Stimulated activated CD4-positive, alpha-beta T cell treated with anti-CD3 and anti-CD28 coated beads, TNF-alpha, amount 100 ng/mL, for 24 hours (primary cell): ENCODE measurements around the gene MYOG.

Experiments used
- DNase-seq, 3 experiments: peaks; one replicate each; pipeline ENCODE4 v3.0.0-alpha.2; 2020; ENCODE audit warnings: low read depth in 3 of 3

Gene MYOG

DNA sequence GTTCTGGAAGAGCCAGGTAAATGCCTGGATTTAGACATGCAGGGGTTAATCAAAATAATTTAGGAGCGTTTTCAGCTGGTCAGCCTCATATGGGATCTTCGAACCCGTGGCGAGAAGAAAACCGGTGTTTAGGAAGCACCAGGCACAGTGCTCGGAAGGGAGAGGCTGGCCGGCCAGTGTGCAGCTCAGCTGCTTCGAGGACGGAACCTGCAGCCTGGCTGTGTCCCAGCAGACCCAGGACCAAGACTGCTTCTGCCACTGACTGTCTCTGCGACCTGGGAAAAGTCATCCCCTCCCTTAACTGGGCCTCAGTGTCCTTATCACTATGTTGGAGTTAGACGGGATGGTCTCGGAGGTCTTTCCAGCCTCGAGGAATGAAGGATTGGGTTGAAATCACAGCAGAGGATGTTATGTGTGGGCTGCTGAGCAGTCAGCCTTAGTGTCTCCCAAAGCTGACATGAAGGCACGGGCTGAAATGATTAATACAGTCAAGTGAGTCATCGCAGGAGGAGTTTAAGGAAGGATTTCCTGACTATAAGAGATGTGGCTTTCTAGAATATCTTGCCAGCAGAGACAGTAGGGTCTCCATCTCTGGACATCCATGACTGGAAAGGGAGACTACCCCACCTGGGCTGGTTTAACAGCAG lies 38.7 kb downstream of the MYOG start:
- DNase-seq, result no peak

DNA sequence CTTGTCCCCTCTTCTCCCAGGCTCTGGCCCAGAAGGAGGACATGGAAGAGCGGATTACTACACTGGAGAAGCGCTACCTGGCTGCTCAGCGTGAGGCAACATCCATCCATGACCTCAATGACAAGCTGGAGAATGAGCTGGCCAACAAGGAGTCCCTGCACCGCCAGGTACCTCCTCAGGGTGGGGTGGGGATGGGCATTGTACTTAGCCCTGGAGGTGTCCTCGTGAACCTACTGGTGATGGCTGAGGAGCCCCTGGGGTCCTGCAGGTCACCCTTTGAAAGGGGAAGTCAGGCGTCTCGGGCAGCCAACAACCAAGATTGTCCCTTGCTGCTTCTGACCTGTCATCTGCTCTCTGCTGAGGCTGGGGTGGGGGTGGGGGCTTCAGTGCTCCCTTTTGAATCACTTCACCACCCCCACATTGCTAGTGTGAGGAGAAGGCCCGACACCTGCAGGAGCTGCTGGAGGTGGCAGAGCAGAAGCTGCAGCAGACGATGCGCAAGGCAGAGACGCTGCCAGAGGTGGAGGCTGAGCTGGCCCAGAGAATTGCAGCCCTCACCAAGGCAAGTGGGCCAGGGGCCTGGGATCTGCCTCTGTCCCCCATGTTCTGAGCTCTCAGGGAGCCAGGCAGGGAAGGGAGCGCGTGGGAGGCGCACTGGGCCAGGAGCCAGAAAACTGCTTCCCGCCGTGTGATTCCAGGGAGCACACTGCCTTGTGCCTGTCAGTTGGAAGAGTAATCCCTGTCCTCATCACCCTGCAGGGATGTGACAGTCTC lies 39.8 kb downstream of the MYOG start:
- no peak for DNase-seq

DNA sequence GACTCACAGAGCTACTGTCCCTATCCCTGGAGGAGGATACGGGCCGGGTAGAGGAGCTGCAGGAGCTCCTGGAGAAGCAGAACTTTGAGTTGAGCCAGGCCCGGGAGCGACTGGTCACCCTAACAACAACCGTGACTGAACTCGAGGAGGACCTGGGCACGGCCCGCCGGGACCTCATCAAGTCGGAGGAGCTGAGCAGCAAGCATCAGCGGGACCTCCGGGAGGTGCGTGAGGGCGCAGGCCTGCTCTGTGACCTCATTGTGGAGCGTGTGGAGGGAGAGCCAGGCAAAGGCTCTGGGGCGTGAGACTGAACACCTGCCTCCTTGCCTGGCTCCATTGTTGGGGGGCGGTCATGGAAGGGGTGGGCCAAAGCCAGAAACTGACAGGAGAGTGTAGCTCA lies 40.5 kb downstream of the MYOG start:
- no peak for DNase-seq

DNA sequence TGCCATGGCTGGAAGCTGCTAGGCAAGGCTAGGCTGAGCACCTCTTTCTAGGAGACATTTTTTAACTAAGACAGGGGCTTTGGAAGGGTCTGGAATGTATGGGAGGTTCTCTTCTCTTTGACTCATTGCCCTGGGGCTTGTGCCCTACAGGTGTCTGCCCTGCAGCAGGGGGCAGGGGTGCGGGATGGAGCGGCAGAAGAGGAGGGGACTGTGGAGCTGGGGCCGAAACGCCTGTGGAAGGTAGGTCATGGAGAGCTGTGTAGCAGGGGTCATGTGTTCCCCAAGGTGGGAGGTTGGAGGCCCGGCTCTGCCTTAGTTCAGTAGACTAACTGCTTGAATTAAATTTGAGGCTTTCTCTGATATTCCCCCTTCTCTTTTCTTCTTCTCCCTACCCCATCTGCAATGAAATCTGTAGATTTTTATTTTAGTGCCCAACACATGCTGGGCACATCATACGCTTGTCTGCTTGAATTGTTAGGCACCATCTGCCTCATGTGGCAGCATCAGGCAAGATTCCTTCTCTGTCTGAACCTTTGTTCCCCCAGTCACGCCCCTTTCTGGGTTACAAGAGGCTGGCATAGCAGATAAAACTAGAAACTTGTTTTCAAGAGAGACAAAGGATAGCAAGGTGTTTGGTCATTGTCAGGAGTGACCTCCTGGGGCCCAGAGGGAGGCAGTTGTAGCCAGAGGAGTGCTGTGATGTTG lies 41.1 kb downstream of the MYOG start:
- DNase-seq, result no peak

DNA sequence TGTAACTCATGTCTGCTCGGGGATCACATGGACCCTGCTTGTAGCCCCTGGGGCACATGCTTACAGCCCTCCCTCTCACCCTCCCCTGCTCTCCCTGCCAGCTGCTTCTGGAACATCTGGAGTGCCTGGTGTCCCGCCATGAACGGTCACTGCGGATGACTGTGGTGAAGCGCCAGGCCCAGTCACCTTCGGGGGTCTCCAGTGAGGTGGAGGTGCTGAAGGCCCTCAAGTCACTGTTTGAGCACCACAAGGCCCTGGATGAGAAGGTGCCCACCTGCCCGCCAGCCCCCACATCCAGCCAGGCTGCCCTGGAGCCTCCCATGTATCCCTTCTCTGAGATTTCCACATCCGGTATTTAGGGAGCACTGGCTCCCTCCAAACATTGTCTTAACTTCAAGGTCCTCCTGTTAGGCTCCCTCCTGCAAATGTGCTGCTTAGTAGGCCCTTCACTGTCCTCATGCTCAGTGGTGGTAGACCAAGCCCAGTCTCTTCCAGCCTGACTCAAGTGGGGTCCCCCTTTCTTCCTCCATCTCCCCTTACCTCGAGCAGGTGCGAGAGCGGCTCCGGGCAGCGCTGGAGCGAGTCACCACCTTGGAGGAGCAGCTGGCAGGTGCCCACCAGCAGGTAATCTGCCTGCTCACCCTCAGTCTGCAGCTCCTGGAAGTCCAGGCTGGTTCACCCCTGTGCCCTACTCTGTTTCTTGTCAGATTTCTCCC lies 41.8 kb downstream of the MYOG start:
- DNase-seq, result no peak

DNA sequence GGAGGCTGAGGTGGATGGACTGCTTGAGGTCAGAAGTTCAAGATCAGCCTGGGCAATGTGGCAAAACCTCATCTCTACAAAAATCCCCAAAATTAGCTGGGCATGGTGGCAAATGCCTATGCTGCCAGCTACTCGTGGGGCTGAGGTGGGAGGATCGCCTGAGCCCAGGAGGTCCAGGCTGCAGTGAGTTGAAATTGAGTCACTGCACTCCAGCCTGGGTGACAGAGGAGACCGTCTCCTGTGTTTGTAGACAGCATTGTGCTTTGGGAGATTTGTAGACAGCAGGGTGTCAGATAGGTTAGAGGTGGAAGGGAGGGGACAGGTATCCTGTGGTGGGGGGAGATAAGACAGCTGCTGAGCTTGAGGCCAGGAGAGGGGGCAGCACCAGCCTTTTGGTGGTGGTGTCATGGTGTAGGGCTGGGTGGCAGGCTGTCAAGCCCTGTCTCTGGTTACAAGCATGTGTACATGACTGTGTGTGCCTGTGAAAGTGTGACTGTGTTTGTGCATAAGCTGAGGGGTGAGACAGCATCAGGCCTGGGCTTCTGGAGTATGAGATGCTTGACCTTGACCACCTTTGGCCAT lies 44.4 kb downstream of the MYOG start:
- no peak for DNase-seq

DNA sequence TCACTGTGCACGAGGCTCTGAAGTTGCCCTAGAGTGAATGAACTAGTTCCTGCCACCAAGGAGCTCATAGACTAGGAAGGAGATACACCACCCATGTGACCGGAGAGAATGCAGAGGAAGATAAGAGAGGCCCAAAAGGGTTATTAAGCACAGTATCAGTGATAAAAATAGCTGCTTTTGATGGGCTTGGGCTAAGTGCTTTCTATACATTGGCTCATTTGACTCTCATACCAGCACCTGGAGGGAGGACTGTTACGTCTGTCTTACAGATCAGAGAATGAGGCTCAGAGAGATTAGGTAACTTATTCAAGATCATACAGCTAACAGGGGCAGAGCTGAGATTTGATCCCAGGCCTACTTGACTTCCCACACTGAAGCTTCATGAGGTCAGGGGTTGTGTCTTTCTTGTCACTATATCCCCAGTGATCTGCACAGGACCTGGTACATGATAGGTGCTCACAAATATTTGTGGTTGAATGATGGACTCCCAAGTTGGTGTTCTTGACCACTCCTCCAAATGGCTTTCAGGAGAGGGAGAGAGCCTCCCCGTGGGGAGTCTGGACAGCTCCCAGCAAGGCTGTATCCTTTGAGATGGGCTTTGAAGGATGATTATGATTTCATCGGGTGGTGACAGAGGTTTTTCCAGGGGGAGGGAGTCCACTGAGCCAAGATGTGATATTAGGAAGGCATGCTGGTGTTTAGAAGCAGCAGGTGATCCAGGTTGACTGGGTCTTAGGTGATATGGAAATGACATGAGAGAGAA lies 45.1 kb downstream of the MYOG start:
- no peak for DNase-seq

DNA sequence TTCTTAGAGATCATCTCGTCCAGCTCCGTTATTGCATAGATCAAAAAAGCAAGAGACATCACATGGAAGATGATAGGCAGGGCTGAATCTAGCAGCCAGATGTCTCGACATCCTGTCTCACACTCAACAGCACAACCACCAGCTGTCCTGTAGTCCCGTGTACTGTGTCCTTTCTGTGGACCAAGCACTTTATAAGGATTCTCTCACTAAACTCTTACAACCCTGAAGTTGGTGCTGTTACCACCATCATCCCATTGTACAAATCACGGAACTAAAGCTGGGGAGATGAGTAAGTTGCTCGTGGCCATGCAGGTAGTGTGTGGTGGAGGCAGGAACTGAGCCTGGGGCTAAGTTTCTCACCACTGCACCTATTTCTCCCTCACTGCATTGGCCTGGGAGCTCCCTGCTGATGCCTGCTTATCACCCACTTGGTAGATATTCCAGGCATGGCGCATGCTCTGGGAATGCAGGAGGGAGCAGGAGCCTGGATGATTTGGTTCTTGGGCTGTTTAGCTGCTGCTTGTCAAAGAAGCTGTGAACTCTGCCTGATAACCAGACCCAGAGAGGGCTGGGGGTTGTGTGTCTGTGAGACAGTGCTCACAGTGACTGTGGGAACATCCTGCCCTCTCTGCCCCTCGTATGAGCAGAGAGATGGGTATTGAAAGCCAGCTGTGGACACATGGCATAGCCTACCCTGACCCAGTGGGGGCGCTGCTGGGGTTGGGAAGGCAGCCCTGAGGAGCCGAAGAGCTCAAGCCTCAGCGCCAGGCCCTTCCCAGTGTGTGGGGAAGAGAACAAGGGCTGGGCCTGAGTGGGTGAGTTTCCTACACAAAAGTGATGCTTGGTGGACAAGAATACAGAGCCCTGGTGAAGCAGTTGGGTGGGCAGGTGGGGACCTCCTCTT lies 46.0 kb downstream of the MYOG start:
- DNase-seq, result no peak

DNA sequence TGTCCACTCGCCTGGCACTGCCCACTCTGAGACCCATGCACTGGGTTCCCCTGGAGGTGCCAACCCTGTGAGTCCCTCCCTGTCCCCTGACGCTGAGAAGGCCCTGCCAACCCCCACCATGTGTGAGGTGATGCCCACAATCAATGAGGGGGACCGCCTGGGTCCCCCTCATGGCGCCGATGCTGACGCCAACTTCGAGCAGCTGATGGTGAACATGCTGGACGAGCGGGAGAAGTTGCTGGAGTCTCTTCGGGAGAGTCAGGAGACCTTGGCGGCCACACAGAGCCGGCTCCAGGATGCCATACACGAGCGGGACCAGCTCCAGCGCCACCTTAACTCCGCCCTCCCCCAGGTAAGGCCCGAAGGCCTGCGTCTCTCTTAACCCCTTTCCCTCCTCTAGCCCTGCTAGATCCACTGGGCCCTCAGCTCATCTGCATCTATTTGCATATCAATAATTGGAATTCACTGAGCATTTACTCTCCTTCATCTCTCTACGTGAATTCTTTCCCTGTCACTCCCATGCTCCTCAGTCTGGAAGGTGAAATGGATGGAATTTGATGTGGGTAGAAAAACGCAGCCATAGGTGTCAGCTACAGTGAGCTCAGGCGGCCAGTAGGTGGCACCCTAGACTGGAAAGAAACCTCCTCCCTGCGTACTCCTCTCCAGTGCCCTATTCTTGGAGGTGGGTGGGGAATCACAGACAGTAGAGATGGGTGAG lies 46.8 kb downstream of the MYOG start:
- peak; percentile 36 to 64 (median 36) for DNase-seq

DNA sequence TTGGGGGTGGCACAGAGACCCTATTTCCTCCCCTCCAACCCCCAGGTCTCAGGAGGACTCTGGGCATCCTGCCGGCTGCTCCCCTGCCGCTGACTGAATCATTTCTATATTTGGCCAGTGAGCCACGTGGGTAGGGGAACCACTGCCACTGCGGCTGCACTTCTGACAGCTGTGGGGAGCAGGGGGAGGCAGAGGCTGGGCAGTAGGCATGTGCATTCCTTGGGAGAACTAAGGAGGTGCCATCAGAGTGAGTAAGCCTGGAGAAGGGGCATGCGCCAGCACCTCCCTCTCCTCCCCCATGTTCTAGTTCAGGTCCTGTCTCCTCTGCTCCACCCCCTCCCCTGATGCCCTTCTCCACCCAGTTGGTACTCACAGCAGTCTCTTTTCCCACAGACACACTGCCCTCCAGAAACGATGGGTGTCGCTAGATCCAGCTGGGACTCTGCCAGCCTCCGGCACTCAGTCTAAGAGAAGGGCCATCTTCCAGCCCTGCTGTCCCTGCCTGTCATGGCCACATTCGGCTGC lies 47.5 kb downstream of the MYOG start:
- no peak for DNase-seq

DNA sequence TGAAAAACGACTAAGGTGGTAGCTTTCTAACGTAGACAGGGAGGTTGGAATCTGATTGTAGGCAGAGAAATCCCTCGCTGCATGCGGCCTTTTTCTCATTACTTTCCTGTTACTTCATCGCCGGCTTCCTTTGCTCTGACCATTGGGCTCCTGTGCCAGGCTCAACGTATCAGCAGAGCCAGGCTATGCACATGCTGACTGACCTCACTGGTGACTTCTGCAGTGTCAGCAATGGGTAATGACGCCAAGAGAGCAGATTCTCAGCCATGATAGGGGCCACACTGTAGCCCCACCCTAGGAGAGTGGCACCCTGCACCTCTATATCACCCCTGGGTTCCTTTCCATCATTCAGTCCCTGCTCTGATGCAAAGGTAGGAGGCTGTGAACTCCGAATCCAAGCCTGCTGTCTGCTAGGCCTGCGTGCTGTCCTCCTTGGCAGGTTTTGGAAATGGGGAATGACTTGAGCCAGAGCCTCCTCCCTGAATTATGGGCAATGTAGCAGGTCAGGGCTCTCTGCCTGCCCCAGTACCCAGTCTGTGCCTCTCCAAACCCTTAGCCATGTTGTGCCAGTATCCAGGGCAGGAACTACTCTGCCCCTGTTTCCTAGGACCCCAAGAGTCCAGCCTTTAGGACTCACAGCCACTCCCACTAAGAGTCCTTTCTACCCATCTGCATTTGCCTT lies 48.2 kb downstream of the MYOG start:
- DNase-seq, result no peak

DNA sequence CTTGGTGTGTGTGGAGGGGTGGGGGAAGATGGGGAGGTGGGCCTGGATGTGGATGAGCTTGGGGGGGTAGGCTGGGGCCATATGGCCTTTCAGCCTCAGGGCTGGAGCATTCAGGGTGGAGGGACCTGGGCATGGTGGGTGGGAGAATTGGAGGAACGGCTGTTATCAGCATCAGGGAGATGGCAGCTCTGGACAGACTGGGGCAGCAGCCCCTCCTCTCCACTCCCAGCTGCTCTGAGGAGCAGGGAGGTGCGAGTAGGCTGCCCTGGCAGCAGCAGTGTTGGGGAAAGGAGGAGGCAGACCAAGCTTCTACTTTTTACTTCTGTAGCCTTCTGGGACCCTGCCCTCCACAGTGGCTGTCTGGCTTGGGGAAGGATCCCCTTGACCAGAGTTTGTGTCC lies 49.3 kb downstream of the MYOG start:
- DNase-seq, result no peak

DNA sequence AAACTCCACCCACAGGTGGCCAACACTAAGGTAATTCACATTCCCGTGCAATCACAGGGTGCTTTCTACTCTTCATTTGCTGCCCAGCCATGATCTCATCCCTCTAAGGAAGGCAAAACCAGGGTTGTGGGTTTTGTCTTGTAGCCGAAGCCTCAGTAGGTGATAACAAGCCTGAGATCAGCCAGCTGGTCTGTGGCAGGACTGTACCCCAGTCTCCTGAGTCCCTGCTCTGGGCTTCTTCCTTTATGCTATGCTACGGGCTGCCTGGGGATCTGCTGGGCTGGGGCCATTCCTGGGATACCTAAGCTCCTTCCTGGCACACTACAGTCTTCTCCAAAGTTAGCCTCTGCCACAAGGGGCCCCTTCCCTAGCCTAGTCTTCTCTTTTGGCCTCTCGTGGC lies 49.7 kb downstream of the MYOG start:
- DNase-seq, result no peak

DNA sequence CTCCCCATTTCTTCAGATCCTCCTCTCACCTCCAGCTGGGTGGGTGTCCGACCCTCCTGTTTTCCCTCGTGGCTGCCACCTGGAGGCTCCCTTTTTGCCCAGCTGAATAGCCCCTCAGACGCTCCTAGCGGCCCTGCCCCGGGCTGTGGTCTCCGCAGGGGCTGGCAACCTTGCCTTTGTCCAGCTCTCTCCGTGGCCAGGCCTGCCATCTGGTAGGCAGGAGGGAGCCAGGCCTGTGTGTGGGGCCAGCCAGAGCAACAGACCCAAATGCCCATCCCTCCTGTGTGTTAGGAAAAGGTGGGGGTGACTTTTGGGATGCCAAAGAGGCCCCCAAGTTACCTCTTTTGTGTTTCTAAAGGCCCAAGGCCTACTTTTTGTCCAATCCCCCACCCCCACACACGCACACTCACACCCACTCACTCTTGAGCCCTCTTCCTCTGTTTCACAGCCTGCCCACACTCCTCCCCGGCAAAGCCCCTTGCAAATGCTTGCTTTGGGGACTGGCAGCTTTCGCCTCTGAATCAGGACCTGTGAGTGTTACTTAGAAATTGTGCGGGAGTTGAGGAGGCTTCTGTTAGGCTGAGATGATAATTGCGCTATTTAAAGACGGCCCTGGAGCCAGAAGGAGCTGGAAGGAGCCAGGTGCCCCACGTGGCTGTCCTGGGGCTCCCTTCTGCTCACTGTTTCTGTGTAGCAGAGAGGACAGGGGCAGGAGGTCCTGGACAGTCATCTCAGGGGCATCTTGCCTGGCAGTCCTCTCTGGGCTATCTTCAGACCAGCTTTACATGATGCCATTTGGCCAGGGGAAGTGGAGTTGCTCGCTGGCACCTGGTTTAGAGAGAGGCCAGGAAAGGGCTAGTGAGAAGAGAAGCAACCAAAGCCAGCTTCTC lies 50.5 kb downstream of the MYOG start:
- DNase-seq, result no peak

DNA sequence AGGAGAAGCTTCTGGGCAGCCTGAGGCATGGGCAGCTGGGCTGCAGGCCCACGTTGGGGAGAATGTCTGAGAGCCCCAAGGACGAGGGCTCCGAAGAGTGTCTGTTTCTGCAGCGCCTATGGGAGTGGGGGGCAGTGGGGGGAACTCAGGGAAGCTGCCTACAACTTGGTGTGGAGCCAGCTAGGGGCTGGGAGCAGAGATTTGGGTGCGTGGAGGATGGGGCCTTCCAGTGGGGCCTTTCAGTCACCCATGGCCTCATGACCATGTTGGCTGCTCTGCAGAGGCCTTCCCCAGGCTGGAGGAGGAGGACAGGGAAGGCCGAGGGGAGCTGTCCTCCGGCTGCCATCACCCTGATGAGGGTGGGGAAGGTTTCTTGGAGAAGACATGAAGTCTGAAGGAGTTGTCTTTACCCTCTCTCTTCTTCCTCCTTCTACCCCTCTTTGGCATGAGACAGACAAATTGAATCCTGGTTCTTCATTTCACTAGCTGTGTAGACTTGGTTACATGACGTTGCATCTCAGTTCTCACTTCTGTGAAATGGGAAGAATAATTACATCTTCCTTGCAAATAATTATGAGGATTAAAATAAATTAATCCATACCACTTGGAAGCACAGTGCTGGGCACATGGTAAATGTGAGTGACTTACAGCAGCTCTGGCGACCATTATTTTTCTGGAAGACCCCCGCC lies 51.2 kb downstream of the MYOG start:
- no peak for DNase-seq

DNA sequence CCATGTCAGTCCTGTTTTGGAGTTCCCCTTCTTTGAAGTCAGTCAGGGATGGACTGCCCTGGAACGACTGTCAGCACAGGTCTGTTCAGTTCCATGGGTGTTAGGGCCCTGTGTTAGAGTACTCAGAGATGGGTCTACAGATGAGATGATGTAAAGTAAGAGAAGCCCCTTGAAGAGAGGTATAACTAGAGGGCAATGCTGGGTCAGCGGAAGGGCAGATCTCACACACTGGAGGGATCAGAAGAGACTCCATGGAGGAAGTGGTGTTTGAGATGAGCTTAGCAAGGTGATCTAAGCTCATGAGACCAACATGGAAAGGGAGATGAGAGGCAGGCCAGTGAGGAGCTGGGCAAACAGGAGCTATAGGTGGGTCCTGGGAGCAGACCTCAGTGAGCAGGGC lies 51.9 kb downstream of the MYOG start:
- DNase-seq, result no peak

DNA sequence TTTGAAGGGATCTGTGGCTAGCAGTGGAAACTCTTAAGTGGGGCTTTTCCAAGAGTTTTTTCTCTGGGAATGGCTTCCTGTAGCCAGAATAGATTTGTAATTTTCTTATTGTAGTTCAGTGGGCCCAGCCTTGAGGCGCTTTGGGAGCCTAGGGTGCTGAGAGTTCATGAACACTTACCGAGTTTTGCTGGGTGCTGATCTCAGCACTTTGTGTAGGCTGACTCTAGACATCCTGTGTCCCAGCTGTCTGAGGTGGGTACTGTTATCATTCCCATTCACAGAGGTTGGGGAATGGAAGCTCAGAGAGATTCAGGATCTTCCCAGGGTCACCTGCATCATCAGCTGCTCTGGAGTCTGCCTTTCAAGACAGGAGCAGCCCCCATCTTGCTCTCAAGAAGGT lies 52.5 kb downstream of the MYOG start:
- DNase-seq, result no peak
